Measurements from ENCODE around the gene FAM184B. TPM values are rescaled to one million over a fixed set of nuclear protein-coding genes. Genes with fewer than 3 reads are reported as not detected.
A peak's percentile ranks its signal among the peaks of the same experiment; 100 is the strongest.

The FAM184B gene
- total and polyA plus RNA-seq, 2 experiments from 2014 or later: 0.11 to 0.49 TPM

- no peak for DNase-seq (ENCODE audit: low spot score)
- H2AFZ ChIP-seq: no peak overlapping the region
- H3K4me1 ChIP-seq (ENCODE audit: insufficient read depth): peaks cover 50% of the 10 kb centered on the region
- no peaks in the 10 kb centered on the region for H3K36me3 ChIP-seq (ENCODE audit: insufficient read depth)
- H3K4me2 ChIP-seq: 0 out of 2 replicates have a peak overlapping the region, but pooled peaks have one; percentile 28
- ATAC-seq: no peak
- H3K4me3 ChIP-seq: no peak overlapping the region
- no peak overlapping the region for H3K27ac ChIP-seq (ENCODE audit: low read depth)
- Mint-ChIP-seq H3K36me3 (ENCODE audit: low read depth) (no peaks in the 10 kb centered on the region; the same call in 2 of the 3 replicates), H3K27me3 (ENCODE audit: insufficient read depth, low read depth, poor library complexity) (peaks cover 8% of the 10 kb centered on the region), H3K27ac (no peak overlapping the region), H3K4me1 (peaks cover 37% of the 10 kb centered on the region), H3K4me3 (no peak overlapping the region), H3K9me3 (peaks cover 3% of the 10 kb centered on the region; the same call in 2 of the 3 replicates)
- H3K79me2 ChIP-seq (replicated peaks; ENCODE audit: insufficient read depth): no peaks in the 10 kb centered on the region
- H4K20me1 ChIP-seq (replicated peaks; ENCODE audit: insufficient read depth): no peaks in the 10 kb centered on the region
- no peaks in the 10 kb centered on the region for H3K9me2 ChIP-seq (ENCODE audit: insufficient read depth)
- no peaks in the 10 kb centered on the region for H3F3A ChIP-seq (replicated peaks; ENCODE audit: low read depth)
- H3K27me3 ChIP-seq (ENCODE audit: insufficient read depth): no peaks in the 10 kb centered on the region
- TF ChIP-seq EZH2phosphoT487 (IDR thresholded peaks at IDR 0.05; ENCODE audit: unreplicated experiment) (no peak), JUNB (IDR thresholded peaks at IDR 0.05; ENCODE audit: unreplicated experiment) (no peak), ZNF331 (CRISPR knock-in tag; IDR thresholded peaks at IDR 0.05; ENCODE audit: low read depth) (no peak)
These were observed 62.3 kb downstream of the FAM184B start for GRCh38 chr4:17719106-17719505.

- no peaks in the 10 kb centered on the region for H4K20me1 ChIP-seq (replicated peaks; ENCODE audit: insufficient read depth)
- H3K9me3 Mint-ChIP-seq: peaks cover 3% of the 10 kb centered on the region; the same call in 2 of the 3 replicates
- 0 out of 2 replicates have a peak overlapping the region, but pooled peaks have one; percentile 28 for H3K4me2 ChIP-seq
- H3K27me3 Mint-ChIP-seq (ENCODE audit: insufficient read depth, low read depth, poor library complexity): peaks cover 7% of the 10 kb centered on the region
- DNase-seq (ENCODE audit: low spot score): no peak
- peaks cover 36% of the 10 kb centered on the region for H3K4me1 Mint-ChIP-seq
- no peaks in the 10 kb centered on the region for H3K27me3 ChIP-seq (ENCODE audit: insufficient read depth)
- H3K4me1 ChIP-seq (ENCODE audit: insufficient read depth): peaks cover 49% of the 10 kb centered on the region
- H3F3A ChIP-seq (replicated peaks; ENCODE audit: low read depth): no peaks in the 10 kb centered on the region
- H3K4me3 ChIP-seq: no peak overlapping the region
- H3K36me3 ChIP-seq (ENCODE audit: insufficient read depth): no peaks in the 10 kb centered on the region
- TF ChIP-seq NANOG (IDR thresholded peaks at IDR 0.05; ENCODE audit: borderline replicate concordance) (no peak), ZNF331 (CRISPR knock-in tag; IDR thresholded peaks at IDR 0.05; ENCODE audit: low read depth) (no peak), ZNF462 (CRISPR knock-in tag; IDR thresholded peaks at IDR 0.05) (no peak), JUNB (IDR thresholded peaks at IDR 0.05; ENCODE audit: unreplicated experiment) (no peak), ZNF114 (CRISPR knock-in tag; IDR thresholded peaks at IDR 0.05) (no peak), REST (IDR thresholded peaks at IDR 0.05; ENCODE audit: unreplicated experiment) (no peak), CTCF (conservative IDR thresholded peaks at IDR 0.05; ENCODE audit: low read depth in 2 of 2) (no peak)
- no peak overlapping the region for H3K4me3 Mint-ChIP-seq
- peak overlapping the region; percentile 56; the same call in 1 of the 2 replicates for H2AFZ ChIP-seq
- no peaks in the 10 kb centered on the region; the same call in 2 of the 3 replicates for H3K36me3 Mint-ChIP-seq (ENCODE audit: low read depth)
- no peaks in the 10 kb centered on the region for H3K9me2 ChIP-seq (ENCODE audit: insufficient read depth)
- H3K27ac Mint-ChIP-seq: no peak overlapping the region
- no peak overlapping the region for H3K27ac ChIP-seq (ENCODE audit: low read depth)
- ATAC-seq: peak; percentile 45; the same call in 2 of the 3 replicates
- H3K79me2 ChIP-seq (replicated peaks; ENCODE audit: insufficient read depth): no peaks in the 10 kb centered on the region
These were observed 63.0 kb downstream of the FAM184B start for GRCh38 chr4:17718471-17718870.

All from GM23338 (cell line).